Activated CD4-positive, CD25-positive, alpha-beta regulatory T cell (primary cell): Measurements from ENCODE around the gene QRICH2.
"Not testable (repeated sequence)": the region's sequence is repeated elsewhere in the genome, so short reads cannot be mapped to it uniquely, and the experiment has no call there.

ENCODE experiments used
- DNase-seq, 4 experiments: peaks; one replicate each; lab custom pipeline; 2025; lab: John Stamatoyannopoulos, UW

Gene QRICH2, protein sequence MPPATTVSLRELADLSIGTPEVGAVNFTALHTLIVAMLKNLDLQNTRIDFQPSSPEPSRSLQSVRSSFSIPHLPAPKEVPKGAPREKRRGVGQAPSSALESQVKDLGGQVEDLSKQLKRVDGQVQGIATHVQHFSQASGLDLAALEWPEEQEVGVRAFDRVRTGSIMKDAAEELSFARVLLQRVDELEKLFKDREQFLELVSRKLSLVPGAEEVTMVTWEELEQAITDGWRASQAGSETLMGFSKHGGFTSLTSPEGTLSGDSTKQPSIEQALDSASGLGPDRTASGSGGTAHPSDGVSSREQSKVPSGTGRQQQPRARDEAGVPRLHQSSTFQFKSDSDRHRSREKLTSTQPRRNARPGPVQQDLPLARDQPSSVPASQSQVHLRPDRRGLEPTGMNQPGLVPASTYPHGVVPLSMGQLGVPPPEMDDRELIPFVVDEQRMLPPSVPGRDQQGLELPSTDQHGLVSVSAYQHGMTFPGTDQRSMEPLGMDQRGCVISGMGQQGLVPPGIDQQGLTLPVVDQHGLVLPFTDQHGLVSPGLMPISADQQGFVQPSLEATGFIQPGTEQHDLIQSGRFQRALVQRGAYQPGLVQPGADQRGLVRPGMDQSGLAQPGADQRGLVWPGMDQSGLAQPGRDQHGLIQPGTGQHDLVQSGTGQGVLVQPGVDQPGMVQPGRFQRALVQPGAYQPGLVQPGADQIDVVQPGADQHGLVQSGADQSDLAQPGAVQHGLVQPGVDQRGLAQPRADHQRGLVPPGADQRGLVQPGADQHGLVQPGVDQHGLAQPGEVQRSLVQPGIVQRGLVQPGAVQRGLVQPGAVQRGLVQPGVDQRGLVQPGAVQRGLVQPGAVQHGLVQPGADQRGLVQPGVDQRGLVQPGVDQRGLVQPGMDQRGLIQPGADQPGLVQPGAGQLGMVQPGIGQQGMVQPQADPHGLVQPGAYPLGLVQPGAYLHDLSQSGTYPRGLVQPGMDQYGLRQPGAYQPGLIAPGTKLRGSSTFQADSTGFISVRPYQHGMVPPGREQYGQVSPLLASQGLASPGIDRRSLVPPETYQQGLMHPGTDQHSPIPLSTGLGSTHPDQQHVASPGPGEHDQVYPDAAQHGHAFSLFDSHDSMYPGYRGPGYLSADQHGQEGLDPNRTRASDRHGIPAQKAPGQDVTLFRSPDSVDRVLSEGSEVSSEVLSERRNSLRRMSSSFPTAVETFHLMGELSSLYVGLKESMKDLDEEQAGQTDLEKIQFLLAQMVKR (N-terminal part only)

DNA sequence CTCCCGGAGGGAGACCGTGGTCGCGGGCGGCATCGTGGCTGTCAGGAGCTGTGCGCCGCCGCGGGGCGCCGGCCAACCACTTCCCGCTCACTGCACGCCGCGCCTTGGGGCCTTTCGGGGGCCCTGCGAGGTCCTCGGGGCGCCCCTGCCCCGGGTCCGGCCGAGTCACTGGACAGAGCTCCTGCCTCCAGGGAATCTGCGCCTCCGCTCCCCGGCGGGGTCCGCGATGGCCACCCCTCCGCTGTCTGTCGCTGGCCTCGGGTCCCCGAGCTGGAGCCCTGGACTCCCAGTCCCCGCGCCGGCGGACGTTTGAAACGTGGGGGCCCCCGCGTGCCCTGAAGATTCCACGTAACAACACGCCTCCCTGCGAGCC is at the start of gene QRICH2:
Gene QRICH2 (minus strand): TSS at position 311 of the 373 bp plus-strand sequence. CDS start 278 bp downstream, at position 33.
- DNase-seq = no peak

DNA sequence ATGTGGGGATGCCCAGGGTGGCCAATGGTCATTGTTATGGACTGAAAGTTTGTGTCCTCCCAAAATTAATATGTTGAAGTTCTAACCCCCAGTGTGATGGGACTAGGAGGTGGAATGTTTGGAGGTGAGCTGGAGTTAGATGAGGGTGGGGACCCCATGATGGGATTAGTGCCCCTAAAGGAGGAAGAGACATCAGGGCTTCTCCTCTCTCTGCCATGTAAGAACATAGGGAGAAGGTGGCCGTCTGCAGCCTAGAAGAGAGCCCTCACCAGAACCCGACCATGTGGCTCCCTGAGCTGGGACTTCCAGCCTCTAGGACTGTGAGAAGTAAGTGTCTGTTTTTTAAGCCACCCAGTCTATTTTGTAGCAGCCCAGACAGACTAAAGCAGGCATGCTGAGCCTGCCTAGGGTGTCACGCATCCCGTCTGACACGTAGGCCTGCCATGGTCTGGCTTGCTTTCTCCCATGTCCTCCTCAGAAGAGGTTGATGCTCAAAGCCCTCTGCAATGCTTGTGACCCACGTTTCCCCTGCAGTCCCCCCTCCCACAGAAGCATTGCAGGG is 49.6 kb upstream of the QRICH2 start:
- DNase-seq = no peak

DNA sequence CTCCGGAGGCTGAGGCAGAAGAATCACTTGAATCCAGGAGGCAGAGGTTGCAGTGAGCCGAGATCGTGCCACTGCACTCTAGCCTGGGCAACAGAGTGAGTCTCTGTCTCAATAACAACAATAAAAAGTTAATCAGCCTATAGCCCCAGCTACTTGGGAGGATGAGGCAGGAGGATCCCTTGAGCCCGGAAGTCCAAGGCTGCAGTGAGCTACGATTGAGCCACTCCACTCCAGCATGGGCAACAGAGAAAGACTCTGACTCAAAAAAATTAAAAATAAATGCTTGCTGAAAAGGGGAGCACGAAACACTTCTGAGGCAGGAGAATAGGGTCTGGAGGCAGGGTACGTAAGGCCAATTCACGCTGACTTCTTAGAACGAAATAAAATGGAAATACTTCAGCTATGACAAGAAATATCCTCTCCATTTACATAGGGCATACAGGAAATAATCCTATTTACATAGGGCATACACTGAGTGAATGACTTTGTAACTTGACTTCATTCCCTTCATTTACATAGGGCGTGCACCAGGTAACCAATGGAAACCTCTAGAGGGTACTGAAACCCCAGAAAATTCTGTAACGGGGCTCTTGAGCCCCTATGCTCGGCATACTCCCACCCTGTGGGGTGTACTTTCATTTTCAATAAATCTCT is 48.9 kb upstream of the QRICH2 start:
- DNase-seq = no peak

GRCh38 chr17:76354747-76355310 is 46.8 kb upstream of the QRICH2 start:
- no peak for DNase-seq

GRCh38 chr17:76354317-76354729 is 46.2 kb upstream of the QRICH2 start:
- no peak for DNase-seq

- peak; percentile 59 to 73 (median 64) for DNase-seq
Observed at GRCh38 chr17:76353599-76354316, 45.7 kb upstream of the QRICH2 start, which contains the start of gene PRPSAP1. Gene PRPSAP1 (minus strand): TSS chr17:76353916. CDS start chr17:76353703, 213 bp downstream.

- DNase-seq = no peak
Observed at GRCh38 chr17:76353004-76353598, 45.0 kb upstream of the QRICH2 start.

DNA sequence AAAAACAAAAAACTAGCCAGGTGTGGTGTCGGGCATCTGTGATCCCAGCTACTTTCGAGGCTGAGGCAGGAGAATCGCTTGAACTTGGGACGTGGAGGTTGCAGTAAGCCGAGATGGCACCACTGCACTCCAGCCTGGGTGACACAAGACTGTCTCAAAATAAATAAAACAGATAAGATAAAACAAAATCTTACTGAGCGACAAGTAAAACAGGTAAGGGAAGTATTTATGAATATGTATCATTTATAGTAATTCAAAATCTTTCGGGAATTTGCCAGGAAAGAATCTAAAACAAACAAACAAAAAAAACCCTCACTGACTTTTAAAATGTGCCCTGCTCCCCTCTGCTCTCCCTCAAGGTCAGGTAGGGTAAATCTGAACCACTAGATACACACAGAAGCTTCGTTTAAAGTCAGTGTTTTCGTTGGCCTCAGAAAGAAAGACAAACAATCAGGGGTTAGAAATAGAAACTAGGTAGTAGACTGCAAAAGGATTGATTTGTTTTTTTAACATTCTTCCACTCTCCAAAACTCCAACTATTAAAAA is 43.5 kb upstream of the QRICH2 start:
- no peak for DNase-seq

DNA sequence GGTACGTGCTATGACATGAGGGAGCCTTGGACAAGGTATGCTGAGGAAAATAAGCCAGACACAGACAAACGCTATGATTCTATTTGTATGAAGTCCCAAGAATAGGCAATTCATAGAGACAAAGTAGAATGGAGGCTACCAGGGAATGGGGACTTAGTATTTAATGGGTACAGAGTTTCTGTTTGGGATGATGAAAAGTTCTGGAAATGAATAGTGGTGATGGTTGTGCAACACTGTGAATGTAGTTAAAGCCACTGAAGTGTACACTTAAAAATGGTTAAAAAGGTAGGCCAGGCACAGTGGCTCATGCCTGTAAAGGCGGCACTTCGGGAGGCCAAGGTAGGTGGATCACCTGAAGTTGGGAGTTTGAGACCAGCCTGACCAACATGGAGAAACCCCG is 42.4 kb upstream of the QRICH2 start:
- DNase-seq = no peak

DNA sequence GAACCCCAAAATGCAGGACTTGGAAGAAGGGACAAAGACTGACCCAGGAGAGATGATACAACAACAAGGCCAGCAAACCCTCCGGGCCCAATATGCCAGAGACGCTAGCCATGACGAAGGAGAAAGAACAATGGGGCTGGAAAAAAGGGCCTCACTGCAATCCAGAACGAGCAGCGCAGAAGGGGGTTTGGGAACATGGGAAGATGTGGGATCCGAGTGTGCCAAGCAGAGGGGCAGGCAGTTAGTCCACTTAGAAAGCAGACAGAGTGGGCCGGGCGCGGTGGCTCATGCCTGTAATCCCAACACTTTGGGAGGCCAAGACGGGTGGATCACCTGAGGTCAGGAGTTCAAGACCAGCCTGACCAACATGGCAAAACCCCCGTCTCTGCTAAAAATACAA is 38.9 kb upstream of the QRICH2 start:
- not testable (repeated sequence) for DNase-seq

GRCh38 chr17:76345377-76345974 is 37.4 kb upstream of the QRICH2 start:
- no peak for DNase-seq

- DNase-seq = no peak
Observed at GRCh38 chr17:76343106-76343505, 35.0 kb upstream of the QRICH2 start.

DNA sequence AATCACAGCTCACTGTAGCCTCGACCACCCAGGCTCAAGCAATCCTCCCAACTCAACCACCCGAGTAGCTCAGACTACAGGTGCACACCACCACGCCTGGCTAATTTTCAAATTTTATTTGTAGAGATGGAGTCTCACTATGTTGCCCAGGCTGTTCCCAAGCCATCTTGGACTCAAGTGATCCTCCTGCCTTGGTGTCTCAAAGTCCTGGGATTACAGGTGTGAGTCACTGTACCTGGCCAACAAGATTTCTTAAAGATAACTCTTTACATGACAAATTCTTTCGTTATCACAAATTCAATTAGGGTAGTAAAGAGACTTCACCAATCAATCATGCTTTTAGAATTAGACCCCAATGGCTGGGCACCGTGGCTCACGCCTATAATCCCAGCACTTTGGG is 33.2 kb upstream of the QRICH2 start:
- no peak for DNase-seq

DNA sequence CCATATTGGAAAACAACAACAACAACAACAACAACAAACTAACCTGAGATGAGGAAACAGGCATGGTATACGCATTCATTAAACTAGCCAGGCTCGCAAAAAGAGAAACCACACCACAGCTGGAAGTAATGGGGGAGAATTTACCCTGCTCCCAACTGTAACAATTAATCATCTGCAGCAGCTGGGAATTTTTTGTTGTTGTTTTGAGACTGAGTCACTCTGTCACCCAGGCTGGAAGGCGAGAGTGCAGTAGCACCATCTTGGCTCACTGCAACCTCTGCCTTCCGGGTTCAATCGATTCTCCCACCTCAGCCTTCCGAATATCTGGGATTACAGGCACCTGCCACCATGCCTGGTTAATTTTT is 29.3 kb upstream of the QRICH2 start:
- no peak for DNase-seq

DNA sequence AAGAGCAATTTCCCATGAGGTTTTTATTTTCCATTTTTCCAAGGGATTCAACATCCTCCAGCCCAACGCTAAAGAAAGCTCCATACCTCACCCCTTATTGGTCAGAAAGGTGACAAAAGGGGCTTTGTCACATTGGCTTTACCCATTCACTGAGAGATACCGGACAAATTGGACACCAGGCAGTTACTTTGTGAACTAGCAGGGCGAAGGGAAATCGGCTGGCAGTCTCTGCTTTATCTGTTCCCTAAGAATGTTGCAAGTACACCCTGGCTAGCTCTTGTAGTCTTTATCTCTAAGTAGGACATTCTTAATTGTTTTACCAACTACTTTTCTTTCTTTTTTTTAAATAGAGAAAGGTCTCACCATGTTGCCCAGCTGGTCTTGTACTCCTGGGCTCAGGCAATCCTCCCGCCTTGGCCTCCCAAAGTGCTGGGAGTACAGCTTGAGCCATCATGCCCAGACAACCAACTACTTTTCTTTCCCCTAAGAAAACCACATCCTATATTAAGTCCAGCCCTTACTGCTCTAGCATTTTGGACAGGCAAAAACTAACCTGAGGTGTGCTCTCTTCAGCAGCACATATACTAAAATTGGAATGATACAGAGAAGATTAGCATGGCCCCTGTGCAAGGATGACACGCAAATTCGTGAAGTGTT is 28.8 kb upstream of the QRICH2 start:
- no peak for DNase-seq

DNA sequence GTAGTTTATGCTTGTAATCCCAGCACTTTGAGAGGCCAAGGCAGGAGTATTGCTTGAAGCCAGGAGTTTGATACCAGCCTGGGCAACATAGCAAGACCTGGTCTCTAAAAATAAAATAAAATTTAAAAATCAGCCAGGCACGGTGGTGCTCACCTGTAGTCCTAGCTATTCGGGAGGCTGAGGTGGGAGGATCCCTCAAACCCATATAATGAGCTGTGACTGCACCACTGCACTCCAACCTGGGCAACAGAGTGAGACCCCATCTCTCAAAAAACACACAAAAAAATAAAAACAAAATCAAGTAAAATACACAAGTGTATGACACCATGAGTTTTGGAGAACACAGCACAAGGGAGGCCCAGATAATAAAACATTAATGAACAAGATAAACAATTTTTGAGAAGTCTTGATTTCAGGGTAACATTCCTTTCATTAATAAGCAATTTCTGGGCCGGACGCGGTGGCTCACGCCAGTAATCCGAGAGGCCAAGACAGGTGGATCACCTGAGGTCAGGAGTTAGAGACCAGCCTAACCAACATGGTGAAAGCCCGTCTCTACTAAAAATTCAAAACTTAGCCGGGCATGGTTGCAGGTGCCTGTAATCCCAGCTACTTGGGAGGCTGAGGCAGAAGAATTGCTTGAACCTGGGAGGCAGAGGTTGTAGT is 27.8 kb upstream of the QRICH2 start:
- no peak for DNase-seq

DNA sequence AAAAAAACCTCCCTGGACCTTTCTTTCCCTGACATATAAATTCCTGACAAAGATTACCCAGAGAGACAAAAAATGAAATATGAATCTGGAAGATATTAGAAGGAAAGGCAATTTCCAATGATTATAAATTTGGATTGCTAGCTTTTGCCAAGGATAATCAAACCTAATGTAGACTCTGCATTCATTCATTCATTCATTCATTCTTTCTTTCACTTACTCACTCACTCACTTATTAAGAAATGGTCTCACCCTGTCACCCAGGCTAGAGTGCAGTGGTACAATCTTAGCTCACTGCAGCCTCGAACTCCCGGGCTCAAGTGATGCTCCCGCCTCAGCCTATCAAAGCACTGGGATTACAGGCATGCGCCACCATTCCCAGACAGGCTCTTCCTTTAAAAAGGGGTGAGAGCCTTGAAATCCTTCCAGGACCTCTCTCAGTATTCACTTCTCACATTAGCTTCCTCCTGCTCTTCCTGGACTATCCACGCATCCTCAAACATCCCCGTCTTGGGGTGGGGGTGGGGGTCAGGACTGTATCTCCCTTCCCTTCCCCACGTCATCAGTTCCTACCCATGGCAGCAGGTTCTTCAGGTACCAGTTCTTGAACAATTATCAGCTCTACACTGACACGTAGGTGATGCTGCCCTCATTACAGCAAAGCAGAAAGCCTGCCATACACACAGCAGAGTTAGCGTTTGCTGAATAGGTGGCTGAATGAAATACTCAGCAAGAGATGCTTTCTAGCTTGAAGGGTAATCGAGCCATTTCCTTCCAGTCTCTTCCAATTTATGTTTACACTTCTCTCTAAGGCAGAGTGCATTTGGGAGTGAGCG is 25.8 kb upstream of the QRICH2 start:
- no peak for DNase-seq
